AG04449 (cell line): ENCODE data around the gene OXNAD1.

ENCODE experiments used
- CTCF ChIA-PET: fragments of 350-600 bp; formaldehyde crosslinking; extraction: SDS; loops from one replicate; lab custom pipeline; 2021; ENCODE audit warnings: antibody characterized with exemption; lab: Yijun Ruan, JAX
- POLR2A ChIA-PET: fragments of 400-600, 350-600 bp; formaldehyde crosslinking; extraction: SDS; loops from one replicate; lab custom pipeline; 2020; ENCODE audit warnings: antibody characterized with exemption, inconsistent platforms; lab: Yijun Ruan, JAX
- DNase-seq: peaks from one replicate; pipeline ENCODE4 v3.0.0-alpha.2; 2010; ENCODE audit warnings: low read depth, low spot score
- H3K4me3 ChIP-seq: 2 replicates; pipeline ENCODE4 v1.5.1; 2011; ENCODE audit warnings: low read depth, mild to moderate bottlenecking, control low read depth, low read length
- CTCF ChIP-seq: IDR thresholded peaks from one replicate; pipeline ENCODE4 v1.5.1; 2011; ENCODE audit warnings: mild to moderate bottlenecking, moderate library complexity, low read length, control low read depth, inconsistent platforms; ENCODE audit not compliant: insufficient read depth; ENCODE audit errors: missing control alignments

OXNAD1 gene

GRCh38 chr3:16248556-16248955, 16.5 kb upstream of the OXNAD1 start:
- TF ChIP-seq CTCF: no peak
- H3K4me3 ChIP-seq: no peak overlapping the region
- POLR2A ChIA-PET: no interaction called here

GRCh38 chr3:16249336-16249735, 15.7 kb upstream of the OXNAD1 start:
- POLR2A ChIA-PET: no interaction called here
- TF ChIP-seq CTCF: peak; percentile 42
- CTCF ChIA-PET: interaction anchor here (1.0 to 2.6 kb wide), 8 partner anchors 10 to 433 kb away, joined by 3 to 50 read pairs (median 4); no protein-coding TSS in a partner anchor
- no peak overlapping the region for H3K4me3 ChIP-seq
- no peak for DNase-seq

More at GRCh38 chr3:16248556-16248955, 16.5 kb upstream of the OXNAD1 start:
- CTCF ChIA-PET: interaction anchor here (1.0 to 2.6 kb wide), 27 partner anchors 9 to 441 kb away, joined by 3 to 50 read pairs (median 5); partner anchors contain the start of genes DPH3 and OXNAD1
- no peak for DNase-seq

- POLR2A ChIA-PET: no interaction called here
- no peak for DNase-seq
- TF ChIP-seq CTCF: no peak
- CTCF ChIA-PET: interaction anchor here (1.6 to 2.4 kb wide), 2 partner anchors 201 to 421 kb away, joined by 3 to 7 read pairs; no protein-coding TSS in a partner anchor
- H3K4me3 ChIP-seq: no peak overlapping the region
These were observed 15.1 kb upstream of the OXNAD1 start for GRCh38 chr3:16249886-16250285.

GRCh38 chr3:16251316-16252085, 13.5 kb upstream of the OXNAD1 start:
- no peak overlapping the region for H3K4me3 ChIP-seq
- no peak for TF ChIP-seq CTCF
- POLR2A ChIA-PET: no interaction called here
- CTCF ChIA-PET: interaction anchor here (0.7 to 3.9 kb wide), 19 partner anchors 8 to 438 kb away, joined by 3 to 30 read pairs (median 3); no protein-coding TSS in a partner anchor
- DNase-seq: no peak

GRCh38 chr3:16252243-16252978, 12.6 kb upstream of the OXNAD1 start:
- DNase-seq: no peak
- POLR2A ChIA-PET: no interaction called here

More at GRCh38 chr3:16252243-16252978, 12.6 kb upstream of the OXNAD1 start:
- CTCF ChIA-PET: interaction anchor here (0.7 to 3.9 kb wide), 12 partner anchors 9 to 438 kb away, joined by 3 to 30 read pairs (median 4); partner anchors contain the start of genes DPH3 and OXNAD1
- no peak for TF ChIP-seq CTCF
- H3K4me3 ChIP-seq: no peak overlapping the region
